ENCODE data around the gene NUP214. TPM values are rescaled to one million over a fixed set of nuclear protein-coding genes. Genes with fewer than 3 reads are reported as not detected.

NUP214 gene
- total RNA-seq, 1 experiment from 2014 or later, result 35.5 TPM

- DNase-seq (ENCODE audit: low read depth, low spot score), result no peak
Measured at GRCh38 chr9:131095666-131096268, 29.6 kb upstream of the NUP214 start.

More at GRCh38 chr9:131095666-131096268, 29.6 kb upstream of the NUP214 start:
- ChIA-PET POLR2A (interaction anchor here (1.5 kb wide), 1 partner anchor 10 kb away, joined by 7 read pairs; no protein-coding TSS in a partner anchor), RAD21 (ENCODE audit: low non-redundant PET in 1 of 2, low total read pairs in 2 of 2, uncharacterized antibody in 2 of 2, unreplicated experiment in 2 of 2) (no interaction called here), CTCF (no interaction called here)
- no peaks in the 10 kb centered on the region for H3K27me3 ChIP-seq (ENCODE audit: insufficient read depth, low read length)
- H3K27ac ChIP-seq (ENCODE audit: low read depth, low read length), result no peak overlapping the region; the same call in 1 of the 2 replicates
- peak overlapping the region; percentile 92 for H3K4me2 ChIP-seq (ENCODE audit: low read length)
- peaks cover 14 to 27% of the 10 kb centered on the region in 2 experiments for H3K4me1 ChIP-seq (ENCODE audit: control insufficient read depth in 1 of 2, insufficient read depth in 2 of 2, low read length in 2 of 2)
- no peaks in the 10 kb centered on the region; the same call in 1 of the 2 replicates for H3K79me2 ChIP-seq (ENCODE audit: insufficient read depth, low read length)
- H4K20me1 ChIP-seq (ENCODE audit: insufficient read depth), result no peaks in the 10 kb centered on the region
- no peaks in the 10 kb centered on the region for H3K36me3 ChIP-seq (ENCODE audit: control insufficient read depth in 1 of 2, insufficient read depth in 2 of 2, low read length in 2 of 2)
- intact Hi-C loops (cut with micrococcal nuclease), result no loop called here
- H2AFZ ChIP-seq (ENCODE audit: low read depth, low read length, poor library complexity, severe bottlenecking), result peak overlapping the region; percentile 91
- no peaks in the 10 kb centered on the region for H3K9me2 ChIP-seq (ENCODE audit: insufficient read depth)
- BruUV-seq (replicated peaks), result no TSS peak
- H3K9ac ChIP-seq (ENCODE audit: low read length), result peak overlapping the region; percentile 42
- no peak for TF ChIP-seq YY1 (IDR thresholded peaks at IDR 0.05; ENCODE audit: extremely low read depth, insufficient replicate concordance, low read depth, low read length)
- TF ChIP-seq ZFX (IDR thresholded peaks at IDR 0.05), result no peak
- TF ChIP-seq, protein P1, sequence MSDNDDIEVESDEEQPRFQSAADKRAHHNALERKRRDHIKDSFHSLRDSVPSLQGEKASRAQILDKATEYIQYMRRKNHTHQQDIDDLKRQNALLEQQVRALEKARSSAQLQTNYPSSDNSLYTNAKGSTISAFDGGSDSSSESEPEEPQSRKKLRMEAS (IDR thresholded peaks at IDR 0.05), result no peak
- TF ChIP-seq SIN3A (IDR thresholded peaks at IDR 0.05; ENCODE audit: low read depth), result no peak
- no peak for TF ChIP-seq ATF3 (IDR thresholded peaks at IDR 0.05)
- TF ChIP-seq CTCF (IDR thresholded peaks at IDR 0.05 in 2 of 3, conservative IDR thresholded peaks at IDR 0.05 in 1 of 3; ENCODE audit: borderline replicate concordance in 1 of 3, insufficient read depth in 1 of 3, low read depth in 2 of 3, low read length in 2 of 3), result no peak
- no peak for TF ChIP-seq CEBPB (IDR thresholded peaks at IDR 0.05; ENCODE audit: low read depth)
- TF ChIP-seq REST (IDR thresholded peaks at IDR 0.05; ENCODE audit: low read depth), result no peak
- no peak for TF ChIP-seq SP1 (IDR thresholded peaks at IDR 0.05; ENCODE audit: low read depth)
- TF ChIP-seq SRF (IDR thresholded peaks at IDR 0.05; ENCODE audit: low read depth), result no peak
- H3K9me3 ChIP-seq (ENCODE audit: control insufficient read depth in 1 of 2, insufficient read depth in 1 of 2, low read depth in 1 of 2, low read length in 2 of 2), result no peaks in the 10 kb centered on the region
- H3K4me3 ChIP-seq (replicated peaks in 1 of 2; ENCODE audit: low read depth in 1 of 2, low read length in 2 of 2), result peak overlapping the region; percentile 71 to 72
- no peak; the same call in 1 of the 2 replicates for ATAC-seq
